Measurements from ENCODE around the gene URAD.
"Not testable (repeated sequence)": the region's sequence is repeated elsewhere in the genome, so short reads cannot be mapped to it uniquely, and the experiment has no call there.

The URAD gene

DNA sequence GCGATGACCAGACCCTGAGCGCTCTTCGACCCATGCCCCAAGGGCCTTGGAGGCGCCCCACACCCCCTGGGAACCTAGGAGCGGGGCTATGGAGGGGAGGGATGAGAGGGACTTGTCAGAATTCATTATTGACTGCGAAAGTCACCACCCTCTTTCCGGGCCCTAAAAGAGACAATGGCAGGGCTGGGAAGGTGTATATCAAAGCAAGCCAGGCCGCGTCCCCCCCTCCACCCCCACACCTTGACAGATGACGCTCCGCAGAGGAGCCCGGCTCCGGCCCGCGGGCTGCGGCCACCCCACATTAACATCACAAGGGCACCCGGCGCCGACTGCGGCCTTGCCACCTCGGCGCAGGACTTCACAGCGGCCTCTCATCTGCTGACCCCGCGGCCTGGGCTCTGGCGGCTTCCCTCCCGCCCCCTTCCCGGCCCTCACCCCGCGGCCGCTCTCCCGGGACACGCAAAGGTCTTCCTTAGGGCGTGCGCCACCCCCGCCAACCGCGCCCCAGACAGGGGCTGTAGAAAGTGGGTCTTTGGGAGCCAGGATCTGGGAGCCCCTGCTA, 21.8 kb downstream of the URAD start:
- H3K4me3 ChIP-seq (ENCODE audit: low read length): no peak overlapping the region
- DNase-seq (ENCODE audit: low read depth): no peak
- TF ChIP-seq, protein P1, sequence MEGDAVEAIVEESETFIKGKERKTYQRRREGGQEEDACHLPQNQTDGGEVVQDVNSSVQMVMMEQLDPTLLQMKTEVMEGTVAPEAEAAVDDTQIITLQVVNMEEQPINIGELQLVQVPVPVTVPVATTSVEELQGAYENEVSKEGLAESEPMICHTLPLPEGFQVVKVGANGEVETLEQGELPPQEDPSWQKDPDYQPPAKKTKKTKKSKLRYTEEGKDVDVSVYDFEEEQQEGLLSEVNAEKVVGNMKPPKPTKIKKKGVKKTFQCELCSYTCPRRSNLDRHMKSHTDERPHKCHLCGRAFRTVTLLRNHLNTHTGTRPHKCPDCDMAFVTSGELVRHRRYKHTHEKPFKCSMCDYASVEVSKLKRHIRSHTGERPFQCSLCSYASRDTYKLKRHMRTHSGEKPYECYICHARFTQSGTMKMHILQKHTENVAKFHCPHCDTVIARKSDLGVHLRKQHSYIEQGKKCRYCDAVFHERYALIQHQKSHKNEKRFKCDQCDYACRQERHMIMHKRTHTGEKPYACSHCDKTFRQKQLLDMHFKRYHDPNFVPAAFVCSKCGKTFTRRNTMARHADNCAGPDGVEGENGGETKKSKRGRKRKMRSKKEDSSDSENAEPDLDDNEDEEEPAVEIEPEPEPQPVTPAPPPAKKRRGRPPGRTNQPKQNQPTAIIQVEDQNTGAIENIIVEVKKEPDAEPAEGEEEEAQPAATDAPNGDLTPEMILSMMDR (IDR thresholded peaks at IDR 0.05; ENCODE audit: insufficient read depth, low read depth, low read length, missing control alignments): no peak

DNA sequence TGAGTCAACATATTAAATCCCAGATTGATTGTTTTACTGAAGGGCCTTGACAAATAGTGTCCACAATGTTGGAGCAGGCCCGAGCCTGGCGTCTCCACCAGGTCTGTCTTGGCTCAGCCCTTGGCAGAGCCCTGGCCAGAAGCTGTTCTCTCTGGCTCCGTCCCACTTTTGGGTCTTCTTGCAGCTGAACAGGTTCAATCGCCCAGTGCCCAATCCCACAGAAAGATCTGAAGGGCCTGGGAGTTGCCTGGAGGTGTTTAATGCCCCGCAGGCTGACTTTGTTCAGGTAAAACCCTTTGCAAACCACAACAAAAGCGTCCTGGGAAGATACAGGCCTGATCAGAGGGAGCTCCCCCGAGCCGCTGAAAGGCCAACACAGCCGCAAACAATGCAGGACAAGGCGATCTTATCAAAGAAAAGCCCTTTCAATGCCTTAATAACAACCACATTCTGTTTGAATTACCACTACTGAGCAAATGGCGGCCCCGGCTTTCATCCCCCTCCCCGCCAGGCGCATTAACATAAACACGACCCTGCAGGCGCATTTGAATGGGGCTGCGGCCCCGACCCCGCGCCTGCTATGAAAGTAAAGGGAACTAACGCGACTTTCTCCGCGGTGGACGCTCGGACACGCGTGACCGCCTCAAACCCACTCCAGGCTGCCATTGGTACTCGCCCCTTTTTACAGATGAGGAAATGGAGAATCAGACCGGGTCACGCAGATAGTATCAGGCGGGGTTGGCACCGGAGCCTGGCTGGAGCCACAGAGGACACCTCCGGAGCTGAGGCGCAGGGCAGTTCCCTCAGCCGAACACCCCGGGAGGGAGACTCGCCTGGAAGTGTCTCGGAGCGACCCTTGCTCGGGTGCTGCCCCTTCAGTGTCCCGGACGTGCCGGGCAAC, 22.5 kb downstream of the URAD start:
- DNase-seq (ENCODE audit: low read depth): no peak
- TF ChIP-seq, protein P1 (IDR thresholded peaks at IDR 0.05; ENCODE audit: insufficient read depth, low read depth, low read length, missing control alignments): no peak
- no peak overlapping the region for H3K4me3 ChIP-seq (ENCODE audit: low read length)

DNA sequence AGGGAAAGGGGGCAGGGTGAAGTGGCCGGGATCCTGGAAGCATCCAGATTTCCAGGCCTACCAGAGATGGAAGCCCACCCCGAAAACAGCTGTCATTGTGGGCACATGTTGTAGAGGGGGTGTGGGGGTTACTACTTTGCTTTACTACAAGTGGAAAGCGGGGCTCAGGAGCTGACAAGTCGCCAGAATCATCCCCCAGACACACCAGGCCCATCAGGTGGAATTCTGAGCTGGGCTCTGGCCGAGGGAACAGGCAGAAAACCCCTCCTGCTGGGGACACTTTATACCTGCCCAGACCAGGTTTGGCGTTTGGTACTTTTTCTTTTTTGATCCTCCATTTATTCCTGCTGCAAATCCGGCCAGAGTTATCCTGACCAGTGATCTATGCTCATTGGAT, 23.2 kb downstream of the URAD start:
- no peak overlapping the region for H3K4me3 ChIP-seq (ENCODE audit: low read length)
- no peak for DNase-seq (ENCODE audit: low read depth)
- TF ChIP-seq, protein P1 (IDR thresholded peaks at IDR 0.05; ENCODE audit: insufficient read depth, low read depth, low read length, missing control alignments): no peak

DNA sequence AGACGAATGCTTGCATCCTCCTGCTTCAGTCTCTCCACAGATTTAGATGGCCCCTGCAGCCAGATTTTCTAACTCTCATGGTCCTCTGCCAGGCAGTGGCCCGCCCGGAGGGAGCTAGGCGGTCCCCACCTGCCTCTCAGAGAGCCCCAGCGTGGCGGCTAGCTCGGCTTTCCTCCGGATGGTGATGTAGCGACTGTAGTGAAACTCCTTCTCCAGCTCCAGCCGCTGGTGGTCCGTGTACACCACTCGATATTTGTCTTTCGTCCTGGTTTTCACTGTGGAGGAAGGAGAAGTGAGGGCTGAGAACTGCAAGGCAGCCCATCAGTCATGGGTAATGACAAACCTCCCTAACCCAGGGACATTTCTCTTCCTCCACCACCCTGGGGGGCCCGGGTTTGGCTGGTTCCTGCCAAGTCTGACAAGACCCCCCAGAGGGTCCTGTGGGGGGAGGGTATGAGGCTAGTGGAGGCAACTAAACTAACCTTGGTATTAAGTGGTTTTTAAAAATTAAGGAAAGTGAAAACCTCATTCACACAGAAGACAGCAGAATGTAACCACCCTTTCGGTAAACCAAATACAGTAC, 23.7 kb downstream of the URAD start:
- DNase-seq (ENCODE audit: low read depth): no peak
- no peak overlapping the region for H3K4me3 ChIP-seq (ENCODE audit: low read length)
- TF ChIP-seq, protein P1 (IDR thresholded peaks at IDR 0.05; ENCODE audit: insufficient read depth, low read depth, low read length, missing control alignments): no peak

DNA sequence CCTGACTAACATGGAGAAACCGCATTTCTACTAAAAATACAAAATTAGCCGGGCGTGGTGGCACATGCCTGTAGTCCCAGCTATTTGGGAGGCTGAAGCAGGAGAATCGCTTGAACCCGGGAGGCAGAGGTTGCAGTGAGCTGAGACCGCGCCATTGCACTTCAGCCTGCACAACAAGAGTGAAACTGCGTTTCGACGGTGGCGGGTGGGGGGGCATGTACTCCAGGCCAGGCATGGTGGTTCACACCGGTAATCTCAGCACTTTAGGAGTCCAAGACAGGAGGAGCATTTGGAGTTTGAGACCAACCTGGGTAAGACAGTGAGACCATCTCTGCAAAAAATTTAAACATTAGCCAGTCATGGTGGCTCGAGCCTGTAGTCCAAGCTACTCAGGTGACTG, 24.3 kb downstream of the URAD start:
- not testable (repeated sequence) for H3K4me3 ChIP-seq (ENCODE audit: low read length); DNase-seq (ENCODE audit: low read depth)

DNA sequence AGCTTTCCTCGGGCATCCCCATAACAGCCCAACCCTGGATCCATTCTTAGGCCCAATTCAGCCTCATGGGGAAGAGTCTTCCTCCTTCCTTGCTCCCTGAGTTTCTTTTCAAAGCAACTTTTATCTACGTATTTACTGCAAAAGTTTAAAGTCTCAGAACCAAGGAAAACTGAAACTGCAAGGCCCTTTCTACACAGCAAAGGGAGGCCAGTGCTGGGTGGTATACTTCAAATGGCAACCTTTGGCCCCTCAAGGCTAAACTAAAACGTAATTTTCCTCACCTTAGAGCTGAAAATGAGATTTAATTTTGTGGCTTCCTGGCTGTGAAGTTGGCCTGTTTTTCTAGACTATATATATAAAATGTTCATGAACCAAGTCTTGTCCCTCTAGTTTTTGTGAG, 25.0 kb downstream of the URAD start:
- DNase-seq (ENCODE audit: low read depth): no peak
- TF ChIP-seq, protein P1 (IDR thresholded peaks at IDR 0.05; ENCODE audit: insufficient read depth, low read depth, low read length, missing control alignments): no peak
- H3K4me3 ChIP-seq (ENCODE audit: low read length): no peak overlapping the region

DNA sequence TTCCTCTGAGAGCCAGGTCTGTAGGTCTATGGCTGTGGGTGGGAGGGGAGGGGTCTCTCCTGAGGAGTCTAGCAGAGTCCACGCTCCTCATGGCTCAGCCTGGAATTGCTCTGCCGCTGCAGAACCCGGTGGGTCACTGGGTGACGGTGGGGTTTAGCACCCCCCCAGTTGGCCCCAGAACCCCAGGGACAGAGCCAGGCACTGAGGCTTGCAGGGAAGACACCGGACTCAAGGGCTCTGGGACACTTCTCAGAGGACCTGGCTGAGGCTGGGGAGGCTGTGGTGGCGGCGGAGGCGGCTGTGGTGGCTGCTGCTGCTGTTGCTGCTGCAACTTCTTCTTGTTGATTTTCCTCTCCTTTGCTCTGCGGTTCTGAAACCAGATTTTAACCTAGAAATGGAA, 25.5 kb downstream of the URAD start:
- DNase-seq (ENCODE audit: low read depth): no peak
- TF ChIP-seq, protein P1 (IDR thresholded peaks at IDR 0.05; ENCODE audit: insufficient read depth, low read depth, low read length, missing control alignments): no peak

More for the DNA sequence above, 25.5 kb downstream of the URAD start:
- no peak overlapping the region for H3K4me3 ChIP-seq (ENCODE audit: low read length)
